ENCODE measurements around the gene NSD2.

NSD2 gene

GRCh38 chr4:1940566-1940965, 69.4 kb downstream of the NSD2 start:
- no peak for DNase-seq (ENCODE audit: low read depth in 2 of 2, low spot score in 1 of 2)

GRCh38 chr4:1943928-1944327, 72.7 kb downstream of the NSD2 start:
- no peak for DNase-seq (ENCODE audit: low read depth in 2 of 2, low spot score in 1 of 2)

- DNase-seq (ENCODE audit: low read depth in 2 of 2, low spot score in 1 of 2): no peak
Measured at GRCh38 chr4:1945124-1945895, 74.1 kb downstream of the NSD2 start.

GRCh38 chr4:1945912-1946311, 74.7 kb downstream of the NSD2 start:
- DNase-seq (ENCODE audit: low read depth in 2 of 2, low spot score in 1 of 2): no peak

- no peak for DNase-seq (ENCODE audit: low read depth in 2 of 2, low spot score in 1 of 2)
Measured at GRCh38 chr4:1948232-1948631, 77.0 kb downstream of the NSD2 start.

GRCh38 chr4:1948892-1949436, 77.8 kb downstream of the NSD2 start:
- no peak for DNase-seq (ENCODE audit: low read depth in 2 of 2, low spot score in 1 of 2)

- DNase-seq (ENCODE audit: low read depth in 2 of 2, low spot score in 1 of 2): no peak
Measured at GRCh38 chr4:1950369-1950768, 79.2 kb downstream of the NSD2 start.

GRCh38 chr4:1952058-1952700, 81.0 kb downstream of the NSD2 start:
- DNase-seq (ENCODE audit: low read depth in 2 of 2, low spot score in 1 of 2): no peak

GRCh38 chr4:1952719-1953118, 81.5 kb downstream of the NSD2 start:
- DNase-seq (ENCODE audit: low read depth in 2 of 2, low spot score in 1 of 2): no peak

GRCh38 chr4:1953335-1953734, 82.1 kb downstream of the NSD2 start:
- no peak for DNase-seq (ENCODE audit: low read depth in 2 of 2, low spot score in 1 of 2)

GRCh38 chr4:1956631-1957030, 85.4 kb downstream of the NSD2 start:
- no peak for DNase-seq (ENCODE audit: low read depth in 2 of 2, low spot score in 1 of 2)

GRCh38 chr4:1958276-1959103, 87.3 kb downstream of the NSD2 start:
- DNase-seq (ENCODE audit: low read depth in 2 of 2, low spot score in 1 of 2): no peak

- no peak for DNase-seq (ENCODE audit: low read depth in 2 of 2, low spot score in 1 of 2)
Measured at GRCh38 chr4:1959104-1959384, 87.9 kb downstream of the NSD2 start.

GRCh38 chr4:1960170-1960825, 89.1 kb downstream of the NSD2 start:
- DNase-seq (ENCODE audit: low read depth in 2 of 2, low spot score in 1 of 2): no peak

GRCh38 chr4:1961038-1961437, 89.8 kb downstream of the NSD2 start:
- DNase-seq (ENCODE audit: low read depth in 2 of 2, low spot score in 1 of 2): no peak

- DNase-seq (ENCODE audit: low read depth in 2 of 2, low spot score in 1 of 2): no peak
Measured at GRCh38 chr4:1961563-1961962, 90.4 kb downstream of the NSD2 start.

GRCh38 chr4:1962980-1963379, 91.8 kb downstream of the NSD2 start:
- no peak for DNase-seq (ENCODE audit: low read depth in 2 of 2, low spot score in 1 of 2)

GRCh38 chr4:1964443-1964842, 93.2 kb downstream of the NSD2 start:
- no peak for DNase-seq (ENCODE audit: low read depth in 2 of 2, low spot score in 1 of 2)

- no peak for DNase-seq (ENCODE audit: low read depth in 2 of 2, low spot score in 1 of 2)
Measured at GRCh38 chr4:1964971-1965370, 93.8 kb downstream of the NSD2 start.

GRCh38 chr4:1967512-1968149, 96.4 kb downstream of the NSD2 start:
- DNase-seq (ENCODE audit: low read depth in 2 of 2, low spot score in 1 of 2): no peak

Measured in stimulated activated CD8-positive, alpha-beta memory T cell treated with anti-CD3 and anti-CD28 coated beads, Interleukin-4, amount 100 ng/mL, for 1 hour (primary cell).